Pancreas (tissue), 10 donors: Measurements from ENCODE around the gene SNRPD1. TPM values are rescaled to one million over a fixed set of nuclear protein-coding genes. Genes with fewer than 3 reads are reported as not detected.
A peak's percentile ranks its signal among the peaks of the same experiment; 100 is the strongest.
"Not testable (repeated sequence)": the region's sequence is repeated elsewhere in the genome, so short reads cannot be mapped to it uniquely, and the experiment has no call there.

Experiments
- ATAC-seq, 4 donors: fragments of 200-7000 bp; cut with Tn5 transposase; one replicate each; pipeline versions ENCODE4 v1.8.0 to v1.9.1; 2020; ENCODE audit warnings: mild to moderate bottlenecking in 4 of 4, moderate library complexity in 4 of 4
- DNase-seq, 6 donors: peaks; one replicate each; pipeline ENCODE4 v3.0.0-alpha.2; 2020
- FAIRE-seq: peaks from 2 replicates; lab custom pipeline; 2012; peaks lifted over from hg19 to GRCh38; lab: Jason Lieb, UNC
- H3K27ac ChIP-seq, 4 donors: fragments of 200-600 bp; sonication (generic); 1 replicate in 3 of 4; 2 replicates in 1 of 4; pipeline versions ENCODE4 v1.5.0 to v1.8.0; 2020
- H3K27me3 ChIP-seq, 4 donors: fragments of 200-600 bp; one replicate each; pipeline ENCODE4 v1.8.0; 2021
- H3K36me3 ChIP-seq, 3 donors: fragments of 200-600 bp; sonication (generic) in 1 of 3; one replicate each; pipeline versions ENCODE4 v1.5.0 to v1.8.0; 2020 to 2021
- H3K4me1 ChIP-seq, 3 donors: fragments of 200-600 bp; one replicate each; pipeline ENCODE4 v1.8.0; 2021
- H3K4me3 ChIP-seq, 4 donors: fragments of 200-600 bp; sonication (generic) in 2 of 4; one replicate each; pipeline versions ENCODE4 v1.5.0 to v1.8.0; 2020 to 2021
- H3K9me3 ChIP-seq, 4 donors: fragments of 200-600 bp; one replicate each; pipeline ENCODE4 v1.8.0; 2021
- CTCF ChIP-seq, 4 donors: fragments of 200-600 bp; sonication (generic) in 3 of 4; IDR thresholded peaks; one replicate each; pipeline versions ENCODE4 v1.5.0 to v1.8.0; 2021; ENCODE audit warnings: antibody characterized with exemption in 4 of 4
- WGBS, 2 donors: extraction: QIAGEN DNeasy Blood & Tissue Kit; methylation state at CpG; one replicate each; pipeline ENCODE4 v1.1.7; 2013; 5-methylcytosine and 5-hydroxymethylcytosine counted together
- intact Hi-C, 3 donors: fragments of 100-400 bp; cut with DNase I; formaldehyde crosslinking; loops; one replicate each; pipeline versions ENCODE4 v1.11.1 to v1.14.2; 2022
- polyA plus RNA-seq, 2 donors: library from polyadenylated mRNA; stranded (reverse); fragments of 200-250 nt; gene quantifications; one replicate each; pipeline ENCODE4 v1.2.3, GENCODE V29; 2013
- total RNA-seq, 6 donors: library from RNA; stranded (reverse); fragmentation: NEBNext Ultra II Directional in 4 of 6; extraction: Animal tissue kit (Norgen Biotek cat#: 25700) in 4 of 6; gene quantifications; one replicate each; pipeline versions ENCODE4 v1.2.1 to v1.2.4, GENCODE V29; 2021 to 2023
- donor health status: healthy with polysubstance abuse.
- donor health status: DM: no; HTN: no; CAD: no; lungs with moderate emphysema.
- donor health status: DM: no; HTN: no; CAD: no.
- donor health status: control.
- donor health status: control.
- donor health status: Bipolar disorder and iron deficiency.
- donor health status: DM: yes; HTN: yes; CAD: no.
- donor health status: DM: no; HTN: no; CAD: no.
- donor health status: DM: no; HTN: no; CAD: no.
- donor health status: DM: yes; HTN: yes; CAD: no.

SNRPD1 gene
- total RNA-seq (10 to 100 TPM in 4 of 6 donors, 1 to 10 TPM in 2; 6.6 to 17.5 (median 15.4) TPM), polyA plus RNA-seq (10 to 100 TPM in 1 of 2 donors, 1 to 10 TPM in 1; 5.4 to 11.6 TPM)

- Histone ChIP-seq H3K36me3 (no peaks in the 10 kb centered on the region), H3K27me3 (no peaks in the 10 kb centered on the region), H3K27ac (peak within 1 kb of the TSS; percentile 59 to 85 (median 68)), H3K9me3 (no peaks in the 10 kb centered on the region), H3K4me3 (peak within 1 kb of the TSS; percentile 79 to 83 (median 81)), H3K4me1 (peaks cover 0 to 10% (median 7%) of the 10 kb centered on the region in 3 donors)
- peak; percentile 80 to 95 (median 89) for DNase-seq
- intact Hi-C loops, result no loop called here
- FAIRE-seq, result no peak
- 0% methylated on average over 55 to 59 of the region's 59 CpGs for WGBS, 2 donors
- peak; percentile 100 for ATAC-seq
- peak; percentile 88 to 95 (median 94) for TF ChIP-seq CTCF (IDR thresholded peaks at IDR 0.05)
Measured at GRCh38 chr18:21612125-21613039, at the start of gene SNRPD1. TSS of gene SNRPD1 (plus strand) at chr18:21612314. CDS start at chr18:21612430, 116 bp downstream.

GRCh38 chr18:21571772-21572171, 40.3 kb upstream of the SNRPD1 start:
- Histone ChIP-seq H3K4me3 (no peak overlapping the region), H3K27ac (no peak overlapping the region), H3K9me3 (no peaks in the 10 kb centered on the region), H3K4me1 (no peaks in the 10 kb centered on the region), H3K36me3 (peaks cover 0 to 31% (median 0%) of the 10 kb centered on the region in 3 donors), H3K27me3 (no peaks in the 10 kb centered on the region)
- no peak for TF ChIP-seq CTCF (IDR thresholded peaks at IDR 0.05)
- no peak for FAIRE-seq
- ATAC-seq, result no peak
- DNase-seq, result no peak
- intact Hi-C loops, result no loop called here

- H3K36me3 ChIP-seq, result peaks cover 0 to 26% (median 0%) of the 10 kb centered on the region in 3 donors
- DNase-seq (no peak), ATAC-seq (no peak), FAIRE-seq (no peak)
- intact Hi-C loops, result no loop called here
- no peak overlapping the region for H3K4me3 ChIP-seq
- H3K27me3 ChIP-seq, result no peaks in the 10 kb centered on the region
- no peaks in the 10 kb centered on the region for H3K4me1 ChIP-seq
- TF ChIP-seq CTCF (IDR thresholded peaks at IDR 0.05), result no peak
- no peak overlapping the region for H3K27ac ChIP-seq
- no peaks in the 10 kb centered on the region for H3K9me3 ChIP-seq
- 92 to 94% methylated on average over 4 of the region's 4 CpGs for WGBS, 2 donors
Measured at GRCh38 chr18:21575656-21576055, 36.5 kb upstream of the SNRPD1 start.

- Histone ChIP-seq H3K4me1 (no peaks in the 10 kb centered on the region), H3K27me3 (no peaks in the 10 kb centered on the region), H3K9me3 (no peaks in the 10 kb centered on the region), H3K4me3 (no peak overlapping the region), H3K27ac (no peak overlapping the region), H3K36me3 (no peaks in the 10 kb centered on the region)
- ATAC-seq, result no peak
- intact Hi-C loops, result loop anchor here in 1 of 3 donors (10.0 kb wide), 1 partner anchor 60 kb away; no protein-coding TSS in a partner anchor
- no peak for TF ChIP-seq CTCF (IDR thresholded peaks at IDR 0.05)
- no peak for DNase-seq
- WGBS, 2 donors, result 92 to 94% methylated on average over 5 of the region's 5 CpGs
- no peak for FAIRE-seq
Measured at GRCh38 chr18:21584391-21584790, 27.7 kb upstream of the SNRPD1 start.

- peak in 1 of 6 donors; percentile 28 for DNase-seq
- H3K36me3 ChIP-seq, H3K27me3 ChIP-seq, intact Hi-C loops, H3K9me3 ChIP-seq, H3K27ac ChIP-seq, H3K4me3 ChIP-seq, ATAC-seq, FAIRE-seq, H3K4me1 ChIP-seq: not testable (repeated sequence)
- WGBS, 2 donors, result 98% methylated on average over 12 to 23 of the region's 33 CpGs
Measured at GRCh38 chr18:21592361-21592760, 19.8 kb upstream of the SNRPD1 start.
